AG20443 (cell line): ENCODE data around the gene RSBN1.
A peak's percentile ranks its signal among the peaks of the same experiment; 100 is the strongest.
"Not testable (repeated sequence)": the region's sequence is repeated elsewhere in the genome, so short reads cannot be mapped to it uniquely, and the experiment has no call there.

Experiments
- DNase-seq: peaks from one replicate; pipeline ENCODE4 v3.0.0; 2012; ENCODE audit warnings: low spot score, mixed read lengths

RSBN1 gene

DNA sequence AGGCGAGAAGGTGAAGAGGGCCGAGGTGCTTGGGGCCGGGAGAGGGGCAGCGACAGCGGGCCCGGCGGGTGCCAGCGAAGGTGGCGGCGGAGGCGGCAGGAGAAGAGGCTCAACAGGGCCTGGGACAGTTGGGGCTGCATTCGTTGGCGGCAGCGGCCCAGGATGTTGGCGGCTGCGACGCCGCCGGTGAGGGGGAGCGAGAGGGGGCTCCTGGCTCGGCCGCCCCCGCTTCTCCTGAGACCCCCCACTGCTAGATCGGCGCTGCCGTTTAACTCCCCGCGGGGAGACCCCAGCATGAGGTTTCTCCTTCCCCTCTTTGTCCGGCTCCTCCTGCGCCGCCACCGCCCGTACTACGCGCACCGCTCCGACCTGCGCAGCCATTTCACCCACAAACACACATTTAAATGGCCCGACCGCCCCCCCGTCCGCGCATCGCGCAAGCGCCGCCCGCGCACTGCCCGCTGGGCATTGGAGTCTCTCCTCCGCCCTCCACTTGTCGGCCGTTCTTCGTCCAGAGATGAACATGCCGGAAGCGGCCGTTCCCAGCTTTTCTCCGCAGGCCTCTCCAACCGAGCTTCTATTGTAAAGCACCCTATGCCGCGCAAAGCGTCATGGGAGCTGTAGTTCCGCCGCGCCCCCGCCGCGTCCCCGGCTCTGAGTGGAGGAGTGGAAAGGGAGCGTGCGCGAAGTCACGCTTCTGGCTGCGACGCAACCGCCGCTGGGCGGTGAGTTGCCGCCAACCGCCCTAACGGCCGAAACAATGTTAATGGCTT lies at the start of gene RSBN1:
Gene RSBN1 (minus strand): TSS at position 589 of the 773 bp plus-strand sequence. CDS start 64 bp downstream, at position 525.
- peak; percentile 98 for DNase-seq

DNA sequence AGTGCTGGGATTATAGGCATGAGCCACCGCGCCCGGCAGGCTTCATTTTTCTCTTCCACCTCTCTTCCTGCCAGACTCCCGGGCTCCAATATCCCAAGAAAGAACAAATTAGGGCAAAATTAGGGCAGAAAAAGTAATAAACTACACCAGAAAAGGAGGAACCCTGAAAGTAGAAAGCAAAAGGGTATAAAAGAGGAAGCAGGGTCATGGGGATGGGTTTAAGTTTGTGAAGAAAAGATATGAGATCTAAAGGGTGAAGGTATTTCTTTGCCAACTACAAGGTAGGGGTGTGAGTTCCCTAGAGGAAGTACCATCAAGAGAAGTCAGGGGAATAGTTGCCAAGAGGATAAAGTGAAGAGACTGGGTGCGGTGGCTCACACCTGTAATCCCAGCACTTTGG lies 49.4 kb upstream of the RSBN1 start:
- no peak for DNase-seq

DNA sequence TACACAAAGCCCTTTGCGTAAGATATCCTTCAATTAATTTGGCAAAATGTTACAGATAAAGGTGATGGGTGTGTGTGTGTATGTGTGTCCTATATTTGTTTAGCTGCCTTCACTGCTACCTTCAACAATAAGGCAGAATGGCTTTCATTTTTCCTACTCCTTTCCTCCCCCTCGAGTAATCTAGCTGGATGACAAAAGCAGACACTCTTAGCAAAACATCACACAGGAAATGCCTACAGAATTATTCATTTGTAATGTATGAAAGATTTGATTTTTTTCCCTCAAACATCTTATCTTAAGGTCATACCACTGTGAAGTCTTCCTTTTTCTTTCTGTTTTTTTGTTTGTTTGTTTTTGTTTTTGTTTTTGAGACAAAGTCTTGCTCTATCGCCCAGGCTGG lies 48.6 kb upstream of the RSBN1 start:
- DNase-seq = peak; percentile 45

DNA sequence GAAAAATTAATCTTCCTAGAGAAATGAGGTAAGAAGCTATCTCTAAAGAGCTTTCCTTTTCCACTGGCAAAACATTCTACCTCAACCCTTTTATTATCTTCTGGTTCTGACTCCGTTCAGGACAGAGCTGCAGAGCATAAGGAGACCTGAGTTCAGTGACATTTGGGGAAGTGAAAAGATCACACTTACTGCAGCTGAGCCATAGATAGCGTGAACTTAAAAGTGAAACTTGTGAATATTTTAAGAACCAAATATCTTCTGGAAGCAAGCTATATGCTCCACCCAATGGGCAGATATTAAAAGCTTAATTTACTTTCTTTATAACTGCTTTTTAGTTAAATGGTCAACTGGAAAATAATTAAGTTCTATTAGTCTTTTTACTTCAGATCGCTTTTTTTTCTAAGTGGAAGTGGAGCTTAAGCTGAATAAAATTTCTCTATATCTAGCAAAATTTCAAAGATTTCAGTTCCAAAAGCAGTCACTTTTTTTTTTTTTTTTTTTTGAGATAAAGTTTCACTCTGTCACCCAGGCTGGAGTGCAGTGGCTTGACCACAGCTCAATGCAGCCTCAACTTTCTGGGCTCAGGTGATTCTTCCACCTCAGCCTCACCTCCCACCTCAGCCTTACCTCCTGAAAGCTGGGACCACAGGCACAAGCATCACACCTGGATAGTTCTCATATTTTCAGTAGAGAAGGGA lies 47.4 kb upstream of the RSBN1 start:
- no peak for DNase-seq

DNA sequence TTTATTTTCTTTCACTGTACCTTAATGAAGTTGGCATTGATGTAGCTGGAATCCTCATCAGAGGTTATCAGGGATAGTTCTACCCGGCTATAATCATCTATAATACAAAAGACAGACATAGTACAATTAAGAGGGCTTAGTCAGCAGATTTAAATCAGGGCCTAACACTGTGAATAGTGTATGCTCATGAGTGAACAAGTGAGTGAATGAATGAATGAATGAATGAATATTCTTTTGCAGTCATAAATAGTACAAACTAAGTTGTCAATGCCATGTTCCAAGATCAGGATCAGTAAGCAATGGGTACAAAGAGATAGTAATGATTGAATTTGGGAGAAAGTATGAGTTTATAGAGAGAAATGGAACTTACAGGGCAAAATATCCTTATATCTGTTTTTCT lies 46.7 kb upstream of the RSBN1 start:
- no peak for DNase-seq

DNA sequence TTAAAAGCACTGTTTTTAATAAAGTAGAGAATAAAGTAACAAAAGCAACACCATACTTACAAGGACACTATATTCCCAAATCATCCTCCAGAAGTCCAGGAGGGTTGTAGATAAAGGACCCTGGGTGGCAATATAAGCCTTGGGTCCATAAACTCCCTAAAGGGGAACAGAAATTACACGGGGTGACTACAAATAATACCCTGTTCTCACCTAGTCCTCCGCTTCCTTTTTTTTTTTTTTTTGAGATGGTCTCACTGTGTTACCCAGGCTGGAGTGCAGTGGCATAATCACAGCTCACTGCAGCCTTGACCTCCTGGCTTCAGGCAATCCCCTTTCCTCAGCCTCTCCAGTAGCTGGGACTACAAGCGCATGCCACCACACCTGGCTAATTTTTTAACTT lies 46.1 kb upstream of the RSBN1 start:
- no peak for DNase-seq

DNA sequence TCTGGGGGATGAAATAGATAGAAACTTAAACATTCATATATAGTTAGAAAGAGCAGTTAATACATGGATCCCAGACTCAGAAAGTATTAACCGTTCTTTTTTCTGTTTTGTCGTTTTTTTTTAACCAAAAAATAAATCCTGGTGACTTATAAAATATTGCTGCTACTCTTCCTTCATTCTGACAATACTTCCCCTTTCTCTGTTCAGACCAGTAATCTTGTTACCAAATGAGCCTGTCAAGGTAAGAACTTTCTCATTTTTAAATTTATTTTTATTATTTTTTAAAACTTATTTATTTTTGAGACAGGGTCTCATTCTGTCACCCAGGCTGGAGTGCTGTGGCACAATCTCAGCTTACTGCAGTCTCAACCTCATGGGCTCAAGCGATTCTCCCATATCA lies 45.5 kb upstream of the RSBN1 start:
- no peak for DNase-seq

DNA sequence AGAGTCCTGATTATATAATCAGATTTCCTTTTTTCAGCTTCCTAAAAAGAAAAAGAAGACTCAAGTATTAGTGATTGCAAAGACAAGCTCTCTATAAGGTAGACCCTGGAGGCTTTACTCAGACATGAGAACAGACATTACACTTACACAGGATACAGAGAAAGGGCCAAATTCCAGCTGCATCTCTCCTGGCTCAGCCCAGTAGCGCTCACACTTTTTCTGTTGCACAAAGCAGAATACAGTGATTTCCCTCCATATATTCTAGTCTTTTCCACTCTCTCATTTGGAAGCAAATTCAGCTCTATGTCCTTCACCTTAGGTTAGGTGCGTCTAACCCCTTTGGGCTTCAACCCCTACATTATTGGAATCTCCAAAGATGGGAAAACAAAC lies 44.1 kb upstream of the RSBN1 start:
- no peak for DNase-seq

DNA sequence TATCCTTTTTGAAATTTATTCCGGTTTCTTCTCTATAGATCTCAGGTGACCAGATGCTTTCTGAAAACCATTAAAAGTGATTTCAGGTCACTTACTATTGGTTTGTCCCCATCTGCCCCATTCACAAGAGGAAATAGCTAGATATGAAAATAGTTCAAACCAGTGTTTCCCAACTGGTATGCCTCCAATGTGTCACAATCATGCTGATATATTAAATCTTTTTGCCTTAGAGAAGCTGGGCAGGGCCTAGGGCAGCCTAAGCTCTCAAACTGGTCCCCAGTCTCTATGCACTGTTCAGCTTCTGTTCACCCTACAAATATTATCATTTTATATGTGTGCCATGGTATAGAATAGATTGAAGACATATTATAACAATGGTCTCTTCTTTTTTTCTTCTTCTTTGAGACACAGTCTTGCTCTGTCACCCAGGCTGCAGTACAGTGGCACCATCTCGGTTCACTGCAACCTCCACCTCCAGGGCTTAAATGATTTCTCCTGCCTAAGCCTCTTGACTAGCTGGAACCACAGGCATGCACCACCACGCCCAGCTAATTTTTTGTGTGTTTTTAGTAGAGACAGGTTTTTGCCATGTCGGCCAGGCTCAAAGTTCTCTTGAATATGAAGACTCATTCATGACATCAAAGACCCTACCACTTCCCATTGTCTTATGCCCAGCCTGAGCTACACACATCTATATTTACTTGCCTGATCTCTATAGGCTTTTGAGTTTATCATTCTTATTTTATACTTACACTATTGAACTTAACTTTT lies 43.5 kb upstream of the RSBN1 start:
- DNase-seq = no peak

DNA sequence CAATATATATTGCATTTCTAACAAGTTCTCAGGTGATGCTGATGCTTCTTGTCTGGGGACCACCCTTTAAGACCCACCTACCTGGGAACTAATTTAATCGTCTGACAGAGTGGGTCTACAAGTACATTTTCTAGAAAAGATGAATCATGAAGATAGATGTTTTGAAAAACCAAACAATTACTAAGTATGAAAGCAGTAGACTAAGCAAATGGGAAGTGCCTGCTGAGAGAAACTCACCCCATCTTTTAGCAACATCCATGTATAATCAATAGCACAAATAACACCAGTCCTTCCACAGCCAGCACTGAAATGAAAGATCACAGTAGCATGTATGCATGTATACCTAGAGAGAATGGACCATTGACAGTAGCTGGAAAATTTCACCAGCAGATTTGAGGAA lies 42.0 kb upstream of the RSBN1 start:
- no peak for DNase-seq

DNA sequence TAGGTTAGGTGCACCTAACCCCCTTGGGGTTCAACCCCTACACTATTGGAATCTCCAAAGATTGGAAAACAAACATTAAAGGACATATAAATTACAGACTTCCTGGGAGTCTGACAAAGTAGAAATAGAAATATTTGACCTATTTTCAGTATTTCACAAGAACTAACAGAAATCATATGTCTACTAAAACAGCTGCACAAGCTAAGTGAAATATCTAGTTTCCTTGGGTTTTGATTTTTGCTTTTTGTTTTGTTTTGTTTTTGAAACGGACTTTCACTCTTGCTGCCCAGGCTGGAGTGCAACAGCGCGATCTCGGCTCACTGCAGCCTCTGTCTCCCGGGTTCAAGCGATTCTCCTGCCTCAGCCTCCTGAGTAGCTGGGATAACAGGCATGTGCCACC lies 40.4 kb upstream of the RSBN1 start:
- DNase-seq = not testable (repeated sequence)

DNA sequence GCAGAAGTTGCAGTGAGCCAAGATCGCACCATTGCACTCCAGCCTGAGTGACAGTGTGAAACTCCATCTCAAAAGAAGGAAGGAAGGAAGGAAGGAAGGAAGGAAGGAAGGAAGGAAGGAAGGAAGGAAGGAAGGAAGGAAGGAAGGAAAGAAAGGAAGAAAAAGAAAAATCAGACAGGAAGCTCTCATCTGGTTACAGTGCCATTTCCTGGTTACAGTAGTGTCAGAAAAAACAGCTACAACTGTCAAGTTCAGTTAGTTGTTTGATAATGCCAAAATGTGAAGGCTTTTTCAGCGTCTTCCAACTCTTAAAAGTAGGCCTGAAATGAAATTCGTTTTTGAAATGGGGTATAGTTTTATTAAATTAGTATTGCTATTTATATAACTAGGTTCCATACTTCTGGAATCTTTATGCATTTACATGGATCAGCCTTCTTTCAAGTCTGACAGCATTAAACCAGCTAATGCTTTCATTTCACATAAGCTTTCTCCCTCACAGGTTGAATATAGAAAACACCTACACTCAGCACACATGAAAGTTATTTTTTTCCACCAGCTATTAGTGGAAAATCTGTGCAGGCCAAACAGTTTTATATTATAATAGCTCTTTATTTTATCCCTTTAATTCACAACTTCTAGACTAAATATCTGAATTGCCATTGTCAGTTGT lies 38.0 kb upstream of the RSBN1 start:
- DNase-seq = no peak

DNA sequence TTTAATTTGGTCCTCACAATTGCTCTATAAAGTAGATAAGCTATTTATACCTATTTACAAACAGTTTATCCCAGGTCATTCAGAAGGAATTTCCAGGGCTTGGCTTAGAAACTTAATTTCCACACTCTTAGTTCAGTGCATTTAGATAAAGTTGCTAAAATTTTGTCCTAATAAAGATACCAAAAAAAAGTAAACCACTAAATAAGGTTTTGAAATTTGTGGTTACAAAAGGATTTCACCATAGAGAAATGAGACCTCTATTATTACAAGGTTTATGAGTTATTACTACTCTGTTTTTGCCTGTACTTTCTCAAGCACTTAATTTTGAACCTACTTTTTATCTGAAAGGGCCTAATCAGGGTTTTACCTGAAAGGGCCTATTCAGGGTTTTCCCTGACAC lies 36.8 kb upstream of the RSBN1 start:
- DNase-seq = no peak

DNA sequence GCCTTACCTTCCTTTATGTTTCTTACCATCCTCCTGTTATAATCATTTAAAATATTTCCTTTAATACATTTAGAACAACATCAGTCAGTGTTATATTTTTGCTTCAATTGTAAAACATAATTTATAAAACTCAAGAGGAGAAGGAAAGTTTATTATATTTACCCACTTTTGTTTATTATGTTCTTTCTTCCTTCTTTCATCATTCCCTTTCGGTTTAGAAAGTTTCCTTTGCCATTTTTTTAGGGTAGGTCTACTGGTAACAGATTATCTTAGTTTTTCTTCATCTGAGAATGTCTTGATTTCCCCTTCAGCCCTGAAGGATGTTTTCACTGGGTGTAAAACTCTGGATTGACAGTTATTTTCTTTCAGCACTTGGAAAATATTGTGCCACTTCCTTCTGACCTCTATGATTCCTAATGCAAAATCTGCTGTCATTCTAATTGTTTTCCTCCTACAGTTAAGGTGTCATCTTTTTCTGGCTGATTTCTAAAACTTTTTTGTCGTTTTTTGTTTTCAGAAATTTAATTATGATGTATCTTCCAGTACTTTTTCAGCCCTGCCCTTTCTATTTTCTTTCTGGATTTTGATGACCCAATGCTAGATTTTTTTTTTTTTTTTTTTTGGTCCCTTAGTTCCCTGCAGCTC lies 34.2 kb upstream of the RSBN1 start:
- no peak for DNase-seq

DNA sequence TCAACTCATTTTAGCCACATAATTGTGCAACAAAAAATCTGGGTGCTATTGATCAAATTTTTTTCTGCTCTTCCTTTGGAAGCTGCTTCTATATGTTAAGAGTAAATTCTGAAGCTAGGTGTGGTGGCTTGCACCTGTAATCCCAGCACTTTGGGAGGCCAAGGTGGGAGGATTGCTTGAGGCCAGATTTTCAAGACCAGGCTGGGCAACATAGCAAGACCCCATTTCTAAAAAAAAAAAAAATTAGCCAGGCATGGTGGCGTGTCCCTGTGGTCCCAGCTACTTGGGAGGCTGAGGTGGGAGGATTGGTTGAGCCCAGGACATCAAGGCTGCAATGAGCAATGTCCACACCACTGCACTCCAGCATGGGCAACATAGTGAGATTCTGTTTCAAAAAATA lies 24.3 kb upstream of the RSBN1 start:
- no peak for DNase-seq

DNA sequence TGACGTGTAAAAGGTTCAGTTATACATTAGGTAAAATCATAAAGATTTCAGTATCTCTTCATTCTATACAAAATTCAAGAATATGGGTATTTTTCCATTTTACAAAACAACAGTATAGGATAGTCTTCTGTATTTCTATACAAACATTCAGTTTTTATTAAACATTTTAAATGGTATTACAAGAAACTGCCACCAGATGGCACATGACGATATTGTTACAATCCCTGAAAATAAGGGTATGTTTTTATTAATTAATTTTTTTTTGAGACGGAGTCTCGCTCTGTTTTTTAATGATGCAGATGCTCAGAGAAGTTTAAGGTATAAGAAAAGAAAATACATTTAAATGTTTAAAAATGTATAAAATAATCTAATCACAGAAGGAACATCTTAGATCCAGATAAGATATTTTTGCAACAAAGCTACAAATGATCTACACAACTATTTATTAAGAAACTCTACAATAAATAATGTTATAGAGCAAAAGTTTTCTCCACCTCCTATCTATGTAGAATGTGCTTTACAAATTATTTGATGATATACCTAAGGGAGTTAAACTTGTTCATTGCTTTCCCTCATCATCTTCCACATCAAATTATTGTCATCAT lies 23.5 kb upstream of the RSBN1 start:
- peak; percentile 26 for DNase-seq

DNA sequence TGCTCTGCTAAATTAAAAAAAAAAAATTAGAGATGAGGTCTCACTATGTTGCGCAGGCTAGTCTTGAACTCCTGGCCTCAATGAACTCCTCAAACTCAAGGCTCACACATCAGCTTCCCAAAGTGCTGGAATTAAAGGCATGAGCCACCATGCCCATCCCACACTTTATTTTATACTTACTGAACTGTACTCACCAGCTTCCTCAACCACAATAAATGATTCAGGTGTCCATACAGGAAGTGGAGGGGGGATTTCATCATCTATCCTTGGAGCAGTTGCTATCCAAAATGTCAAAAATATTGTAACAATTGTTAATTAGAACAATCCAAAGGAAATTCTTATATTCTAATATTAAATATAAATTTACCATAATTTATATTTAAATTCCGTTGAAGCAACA lies 22.4 kb upstream of the RSBN1 start:
- DNase-seq = no peak

DNA sequence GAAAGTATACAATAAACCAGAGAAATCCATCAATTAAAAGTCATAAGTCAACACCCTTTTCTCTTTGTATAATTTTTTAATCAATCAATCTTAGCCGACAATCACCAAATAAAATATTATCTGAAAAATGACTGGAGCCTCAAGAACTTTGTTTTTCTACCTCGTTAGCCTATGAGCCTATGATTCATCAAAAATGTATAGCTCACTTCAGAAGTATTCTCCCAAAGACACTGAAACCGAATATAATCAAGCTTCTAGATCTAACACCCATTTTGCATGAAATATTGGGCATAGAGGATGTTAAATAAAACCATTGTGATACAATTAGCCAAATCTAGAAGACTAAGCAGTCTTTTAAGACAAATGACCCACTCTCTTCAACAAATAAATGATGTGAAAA lies 17.8 kb upstream of the RSBN1 start:
- DNase-seq = no peak

DNA sequence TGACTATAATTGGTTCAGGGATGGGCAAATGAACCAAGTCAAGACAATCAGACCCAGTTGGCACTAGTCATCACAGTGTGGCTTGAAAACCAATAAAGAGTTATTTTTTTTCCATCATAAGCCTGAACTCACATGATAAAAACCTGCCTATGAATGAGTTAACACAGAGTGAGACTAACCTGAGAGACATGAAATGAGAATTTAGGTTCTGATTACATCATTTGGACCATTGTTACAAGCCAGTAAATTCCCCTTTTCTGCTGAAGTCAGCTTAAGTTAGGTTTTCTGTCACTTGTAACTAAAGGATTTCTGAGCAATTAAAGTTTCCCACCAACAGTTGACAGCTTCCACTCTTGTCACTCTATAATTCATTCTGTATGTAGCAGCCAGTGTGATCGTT lies 9.6 kb upstream of the RSBN1 start:
- no peak for DNase-seq

DNA sequence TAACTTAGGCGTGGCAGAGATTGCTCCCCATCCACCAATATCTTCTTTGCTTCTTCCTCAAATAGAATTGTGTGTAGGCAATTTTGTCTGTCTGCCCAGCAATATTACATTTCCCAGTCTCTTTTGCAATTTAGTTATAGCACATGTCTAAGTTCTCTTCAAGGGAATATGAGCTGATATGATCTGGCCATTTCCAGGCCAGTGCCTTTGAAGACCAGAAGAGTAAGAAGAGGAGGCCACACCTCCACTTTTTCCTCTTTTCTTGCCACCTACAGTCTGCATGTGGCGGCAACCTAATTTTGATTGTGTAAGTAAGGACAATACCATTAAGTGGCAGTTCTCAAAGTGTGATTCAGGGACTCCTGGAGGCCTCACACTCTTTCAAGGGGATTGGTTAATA lies 6.3 kb upstream of the RSBN1 start:
- no peak for DNase-seq

DNA sequence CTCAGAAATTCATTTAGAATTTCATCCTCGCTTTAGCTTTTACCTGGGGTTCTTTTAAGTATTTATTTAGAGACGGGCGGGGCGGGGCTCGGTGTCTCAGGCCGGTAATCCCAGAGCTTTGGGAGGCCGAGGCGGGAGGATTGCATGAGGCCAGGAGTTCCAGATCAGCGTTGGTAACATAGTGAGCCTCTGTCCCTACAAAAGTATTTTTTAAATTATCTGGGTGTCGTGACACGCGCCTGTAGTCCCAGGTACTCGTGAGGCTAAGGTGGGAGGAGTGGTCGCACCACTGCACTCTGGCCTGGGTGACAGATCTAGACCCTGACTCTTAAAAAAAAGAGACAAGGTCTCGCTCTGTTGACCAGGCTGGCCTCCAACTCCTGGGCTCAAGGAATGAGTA lies 942 bp upstream of the RSBN1 start:
- no peak for DNase-seq
